Panc1 (cell line): ENCODE data around the gene LGR5. TPM values are rescaled to one million over a fixed set of nuclear protein-coding genes. Genes with fewer than 3 reads are reported as not detected.

Experiments
- ATAC-seq: fragments of 200-7000 bp; cut with Tn5 transposase; 2 replicates; pipeline ENCODE4 v1.9.1; 2020; ENCODE audit warnings: mild to moderate bottlenecking, moderate library complexity
- BruUV-seq: library from RNA; stranded (reverse); fragments of 400-500 nt; replicated peaks from 2 replicates; lab custom pipeline; 2021; lab: Mats Ljungman, UMichigan
- CTCF ChIA-PET: fragments of 300-600 bp; sonication (Branson Sonifier 250); formaldehyde crosslinking; loops from one replicate; lab custom pipeline; 2022; ENCODE audit warnings: antibody characterized with exemption; lab: Charles Lee
- POLR2A ChIA-PET: fragments of 300-600 bp; sonication (Branson Sonifier 250); formaldehyde crosslinking; loops from one replicate; lab custom pipeline; 2022; ENCODE audit warnings: antibody characterized with exemption; lab: Charles Lee
- DNase-seq: peaks from one replicate; pipeline ENCODE4 v3.0.0-alpha.2; 2010; ENCODE audit warnings: low read depth, low spot score
- H3K27ac ChIP-seq: 2 replicates; pipeline ENCODE4 v1.5.1; 2011; ENCODE audit warnings: mild to moderate bottlenecking, low read length, inconsistent platforms
- H3K27me3 ChIP-seq: fragments of 200-500 bp; sonication (Bioruptor generic); 2 replicates; pipeline ENCODE4 v1.6.0; 2014; ENCODE audit warnings: low read length, inconsistent platforms; ENCODE audit not compliant: control insufficient read depth, insufficient read depth
- H3K36me3 ChIP-seq: fragments of 200-500 bp; sonication (Bioruptor generic); 2 replicates; pipeline ENCODE4 v1.5.1; 2014; ENCODE audit warnings: inconsistent platforms, mild to moderate bottlenecking, low read length, moderate library complexity; ENCODE audit not compliant: control insufficient read depth, insufficient read depth
- H3K4me1 ChIP-seq: 2 replicates; pipeline ENCODE4 v1.5.1; 2011; ENCODE audit warnings: inconsistent platforms, mild to moderate bottlenecking, low read length, moderate library complexity; ENCODE audit not compliant: control insufficient read depth, insufficient read depth
- H3K4me3 ChIP-seq, 2 experiments: 2 replicates each; pipeline ENCODE4 v1.5.1; 2011 to 2012; ENCODE audit warnings: low read depth in 2 of 2, low read length in 2 of 2, mild to moderate bottlenecking in 2 of 2, inconsistent platforms in 1 of 2, moderate library complexity in 1 of 2
- H3K9me3 ChIP-seq: fragments of 200-500 bp; sonication (Bioruptor generic); 2 replicates; pipeline ENCODE4 v1.5.1; 2014; ENCODE audit warnings: low read depth, mild to moderate bottlenecking, inconsistent platforms, low read length, moderate library complexity; ENCODE audit not compliant: control insufficient read depth, insufficient read depth
- POLR2AphosphoS5 ChIP-seq: IDR thresholded peaks from 2 replicates; pipeline ENCODE4 v1.6.1; 2012; ENCODE audit warnings: mild to moderate bottlenecking, low read depth, low read length, moderate library complexity
- SIN3A ChIP-seq: IDR thresholded peaks from 2 replicates; pipeline ENCODE4 v1.6.1; 2012; ENCODE audit warnings: low read depth, mild to moderate bottlenecking, low read length, moderate library complexity, borderline replicate concordance; ENCODE audit not compliant: insufficient read depth
- TCF7L2 ChIP-seq: IDR thresholded peaks from 2 replicates; pipeline ENCODE4 v1.6.1; 2011; ENCODE audit warnings: mild to moderate bottlenecking, low read depth, low read length, inconsistent platforms
- in situ Hi-C: cut with HindIII; loops from 2 replicates; pipeline ENCODE4 v1.10.0; 2016; ENCODE audit warnings: low sequenced_read_pairs, low pct_unique_long_range_greater_than_20kb
- intact Hi-C: fragments of 100-400 bp; cut with micrococcal nuclease; formaldehyde crosslinking; loops from one replicate; pipeline ENCODE4 v1.10.0; 2022; ENCODE audit not compliant: unreplicated experiment
- total RNA-seq: library from RNA; stranded (reverse); gene quantifications from one replicate; pipeline ENCODE4 v1.2.1, GENCODE V29; 2021; ENCODE audit not compliant: unreplicated experiment
- TF ChIP-seq, protein P1 (sequence below): fragments of 450-650 bp; IDR thresholded peaks from 2 replicates; pipeline ENCODE4 v1.5.1; 2017; ENCODE audit warnings: mild to moderate bottlenecking
- TF ChIP-seq, protein P2 (sequence below), 2 experiments: IDR thresholded peaks; 2 replicates each; pipeline ENCODE4 v1.6.1; 2011 to 2012; ENCODE audit warnings: low read depth in 2 of 2, control low read depth in 1 of 2, low read length in 1 of 2, mild to moderate bottlenecking in 1 of 2, moderate library complexity in 1 of 2; ENCODE audit not compliant: insufficient read depth in 1 of 2

LGR5 gene
- total RNA-seq, 1 experiment from 2014 or later = 1.9 TPM

- ChIA-PET POLR2A (no interaction called here), CTCF (no interaction called here)
- DNase-seq (no peak), ATAC-seq (no peak)
- H3K4me1 ChIP-seq = no peaks in the 10 kb centered on the region
- no peaks in the 10 kb centered on the region for H3K27me3 ChIP-seq
- H3K27ac ChIP-seq = no peak overlapping the region
- intact Hi-C loops (no loop called here), in situ Hi-C loops (no loop called here)
- H3K36me3 ChIP-seq = no peaks in the 10 kb centered on the region
- H3K9me3 ChIP-seq = no peaks in the 10 kb centered on the region
- no peak for TF ChIP-seq SIN3A
- TF ChIP-seq, protein P1, sequence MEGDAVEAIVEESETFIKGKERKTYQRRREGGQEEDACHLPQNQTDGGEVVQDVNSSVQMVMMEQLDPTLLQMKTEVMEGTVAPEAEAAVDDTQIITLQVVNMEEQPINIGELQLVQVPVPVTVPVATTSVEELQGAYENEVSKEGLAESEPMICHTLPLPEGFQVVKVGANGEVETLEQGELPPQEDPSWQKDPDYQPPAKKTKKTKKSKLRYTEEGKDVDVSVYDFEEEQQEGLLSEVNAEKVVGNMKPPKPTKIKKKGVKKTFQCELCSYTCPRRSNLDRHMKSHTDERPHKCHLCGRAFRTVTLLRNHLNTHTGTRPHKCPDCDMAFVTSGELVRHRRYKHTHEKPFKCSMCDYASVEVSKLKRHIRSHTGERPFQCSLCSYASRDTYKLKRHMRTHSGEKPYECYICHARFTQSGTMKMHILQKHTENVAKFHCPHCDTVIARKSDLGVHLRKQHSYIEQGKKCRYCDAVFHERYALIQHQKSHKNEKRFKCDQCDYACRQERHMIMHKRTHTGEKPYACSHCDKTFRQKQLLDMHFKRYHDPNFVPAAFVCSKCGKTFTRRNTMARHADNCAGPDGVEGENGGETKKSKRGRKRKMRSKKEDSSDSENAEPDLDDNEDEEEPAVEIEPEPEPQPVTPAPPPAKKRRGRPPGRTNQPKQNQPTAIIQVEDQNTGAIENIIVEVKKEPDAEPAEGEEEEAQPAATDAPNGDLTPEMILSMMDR = no peak
- TF ChIP-seq, protein P2, sequence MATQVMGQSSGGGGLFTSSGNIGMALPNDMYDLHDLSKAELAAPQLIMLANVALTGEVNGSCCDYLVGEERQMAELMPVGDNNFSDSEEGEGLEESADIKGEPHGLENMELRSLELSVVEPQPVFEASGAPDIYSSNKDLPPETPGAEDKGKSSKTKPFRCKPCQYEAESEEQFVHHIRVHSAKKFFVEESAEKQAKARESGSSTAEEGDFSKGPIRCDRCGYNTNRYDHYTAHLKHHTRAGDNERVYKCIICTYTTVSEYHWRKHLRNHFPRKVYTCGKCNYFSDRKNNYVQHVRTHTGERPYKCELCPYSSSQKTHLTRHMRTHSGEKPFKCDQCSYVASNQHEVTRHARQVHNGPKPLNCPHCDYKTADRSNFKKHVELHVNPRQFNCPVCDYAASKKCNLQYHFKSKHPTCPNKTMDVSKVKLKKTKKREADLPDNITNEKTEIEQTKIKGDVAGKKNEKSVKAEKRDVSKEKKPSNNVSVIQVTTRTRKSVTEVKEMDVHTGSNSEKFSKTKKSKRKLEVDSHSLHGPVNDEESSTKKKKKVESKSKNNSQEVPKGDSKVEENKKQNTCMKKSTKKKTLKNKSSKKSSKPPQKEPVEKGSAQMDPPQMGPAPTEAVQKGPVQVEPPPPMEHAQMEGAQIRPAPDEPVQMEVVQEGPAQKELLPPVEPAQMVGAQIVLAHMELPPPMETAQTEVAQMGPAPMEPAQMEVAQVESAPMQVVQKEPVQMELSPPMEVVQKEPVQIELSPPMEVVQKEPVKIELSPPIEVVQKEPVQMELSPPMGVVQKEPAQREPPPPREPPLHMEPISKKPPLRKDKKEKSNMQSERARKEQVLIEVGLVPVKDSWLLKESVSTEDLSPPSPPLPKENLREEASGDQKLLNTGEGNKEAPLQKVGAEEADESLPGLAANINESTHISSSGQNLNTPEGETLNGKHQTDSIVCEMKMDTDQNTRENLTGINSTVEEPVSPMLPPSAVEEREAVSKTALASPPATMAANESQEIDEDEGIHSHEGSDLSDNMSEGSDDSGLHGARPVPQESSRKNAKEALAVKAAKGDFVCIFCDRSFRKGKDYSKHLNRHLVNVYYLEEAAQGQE (IDR thresholded peaks at IDR 0.05; ENCODE audit: insufficient read depth in 1 of 2, low read depth in 2 of 2, low read length in 1 of 2) = no peak
- TF ChIP-seq POLR2AphosphoS5 = no peak
- no peak for TF ChIP-seq TCF7L2
- H3K4me3 ChIP-seq = no peak overlapping the region
- BruUV-seq = no TSS peak
Observed at GRCh38 chr12:71585218-71585617, 145.6 kb downstream of the LGR5 start.

DNA sequence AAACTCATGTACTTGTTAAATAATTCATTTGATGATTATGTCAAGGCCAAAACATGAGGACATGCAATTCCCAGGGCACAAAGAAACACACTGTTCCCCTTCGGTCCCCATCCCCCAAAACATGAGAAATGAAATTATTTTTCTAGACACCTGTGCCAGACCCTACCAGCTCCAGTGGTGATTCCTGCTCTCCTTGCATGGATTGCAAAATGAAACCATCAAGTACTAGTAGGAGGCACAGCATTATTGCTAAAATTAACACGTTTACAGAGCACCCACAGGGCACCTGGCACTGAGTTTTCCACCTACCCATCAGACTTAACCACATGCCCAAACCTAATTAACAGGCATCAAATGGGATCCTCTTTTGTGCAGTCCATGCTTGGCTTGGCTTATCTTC lies 147.4 kb downstream of the LGR5 start:
- CTCF ChIA-PET = no interaction called here
- POLR2A ChIA-PET = no interaction called here

More for the DNA sequence above, 147.4 kb downstream of the LGR5 start:
- in situ Hi-C loops (no loop called here), intact Hi-C loops (no loop called here)
- no peak overlapping the region for H3K4me3 ChIP-seq
- no TSS peak for BruUV-seq
- H3K4me1 ChIP-seq = no peaks in the 10 kb centered on the region
- ATAC-seq (no peak), DNase-seq (no peak)
- no peaks in the 10 kb centered on the region for H3K36me3 ChIP-seq
- no peaks in the 10 kb centered on the region for H3K9me3 ChIP-seq
- H3K27me3 ChIP-seq = no peaks in the 10 kb centered on the region
- TF ChIP-seq, protein P1 = no peak
- no peak for TF ChIP-seq POLR2AphosphoS5
- TF ChIP-seq SIN3A = no peak
- TF ChIP-seq, protein P2 (IDR thresholded peaks at IDR 0.05; ENCODE audit: insufficient read depth in 1 of 2, low read depth in 2 of 2, low read length in 1 of 2) = no peak
- TF ChIP-seq TCF7L2 = no peak
- H3K27ac ChIP-seq = no peak overlapping the region
